ENCODE measurements around the gene AGAP1. TPM values are rescaled to one million over a fixed set of nuclear protein-coding genes. Genes with fewer than 3 reads are reported as not detected.

Gene AGAP1
- total RNA-seq, 1 donor from 2014 or later = 44.0 TPM

DNA sequence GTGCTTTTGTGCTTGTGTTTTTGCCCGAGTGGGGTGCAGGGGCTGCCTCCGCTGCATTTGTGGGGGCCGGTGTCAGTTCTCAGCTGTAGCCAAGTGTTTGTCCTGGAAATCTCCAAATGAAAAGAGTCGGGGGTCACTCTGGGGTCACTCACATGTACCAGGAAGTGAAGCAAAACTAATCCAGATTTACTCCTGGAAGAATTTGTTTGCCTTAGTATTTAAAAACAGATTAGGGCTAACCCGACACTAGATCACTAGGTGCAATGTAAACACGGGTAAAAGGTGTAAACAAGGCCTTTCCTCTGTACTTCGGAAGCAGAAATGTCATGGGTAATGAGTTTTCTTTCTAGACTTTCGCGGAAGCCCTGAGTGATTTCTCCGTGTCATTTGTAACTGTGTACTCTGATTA is 624.0 kb downstream of the AGAP1 start:
- Mint-ChIP-seq H3K27me3 (ENCODE audit: low read depth) (no peaks in the 10 kb centered on the region), H3K4me3 (no peak overlapping the region), H3K36me3 (peaks cover 5% of the 10 kb centered on the region), H3K9me3 (no peaks in the 10 kb centered on the region), H3K4me1 (peaks cover 15% of the 10 kb centered on the region), H3K27ac (peak overlapping the region; percentile 61)
- TF ChIP-seq, protein P1, sequence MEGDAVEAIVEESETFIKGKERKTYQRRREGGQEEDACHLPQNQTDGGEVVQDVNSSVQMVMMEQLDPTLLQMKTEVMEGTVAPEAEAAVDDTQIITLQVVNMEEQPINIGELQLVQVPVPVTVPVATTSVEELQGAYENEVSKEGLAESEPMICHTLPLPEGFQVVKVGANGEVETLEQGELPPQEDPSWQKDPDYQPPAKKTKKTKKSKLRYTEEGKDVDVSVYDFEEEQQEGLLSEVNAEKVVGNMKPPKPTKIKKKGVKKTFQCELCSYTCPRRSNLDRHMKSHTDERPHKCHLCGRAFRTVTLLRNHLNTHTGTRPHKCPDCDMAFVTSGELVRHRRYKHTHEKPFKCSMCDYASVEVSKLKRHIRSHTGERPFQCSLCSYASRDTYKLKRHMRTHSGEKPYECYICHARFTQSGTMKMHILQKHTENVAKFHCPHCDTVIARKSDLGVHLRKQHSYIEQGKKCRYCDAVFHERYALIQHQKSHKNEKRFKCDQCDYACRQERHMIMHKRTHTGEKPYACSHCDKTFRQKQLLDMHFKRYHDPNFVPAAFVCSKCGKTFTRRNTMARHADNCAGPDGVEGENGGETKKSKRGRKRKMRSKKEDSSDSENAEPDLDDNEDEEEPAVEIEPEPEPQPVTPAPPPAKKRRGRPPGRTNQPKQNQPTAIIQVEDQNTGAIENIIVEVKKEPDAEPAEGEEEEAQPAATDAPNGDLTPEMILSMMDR (IDR thresholded peaks at IDR 0.05; ENCODE audit: unreplicated experiment) = no peak
- no peak for DNase-seq (ENCODE audit: low spot score in 2 of 2, unreplicated experiment in 2 of 2)

DNA sequence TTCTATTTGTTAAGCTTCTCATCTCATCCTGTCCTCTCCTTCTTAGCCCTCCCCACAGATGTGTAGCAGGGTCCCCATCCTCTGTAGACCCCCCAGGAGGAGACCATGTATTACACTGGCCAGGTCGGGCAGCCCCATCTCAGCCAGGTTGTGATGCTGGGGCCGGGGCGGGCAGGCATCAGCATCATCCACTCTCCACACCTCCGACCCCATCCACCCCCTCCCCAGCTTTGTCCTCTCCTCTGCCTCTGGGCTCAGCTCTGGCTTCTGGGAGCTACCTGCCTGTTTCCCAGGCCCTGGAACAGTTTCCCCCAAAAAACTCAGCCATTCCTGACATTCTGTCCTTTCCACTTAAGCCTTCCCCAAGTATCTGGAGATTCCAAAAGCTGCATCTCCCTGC is 625.2 kb downstream of the AGAP1 start:
- Mint-ChIP-seq H3K9me3 (no peaks in the 10 kb centered on the region), H3K36me3 (peaks cover 5% of the 10 kb centered on the region), H3K4me1 (peaks cover 15% of the 10 kb centered on the region), H3K4me3 (no peak overlapping the region), H3K27me3 (ENCODE audit: low read depth) (no peaks in the 10 kb centered on the region), H3K27ac (peak overlapping the region; percentile 81)
- TF ChIP-seq, protein P1 (IDR thresholded peaks at IDR 0.05; ENCODE audit: unreplicated experiment) = no peak
- DNase-seq (ENCODE audit: low spot score in 2 of 2, unreplicated experiment in 2 of 2) = no peak

DNA sequence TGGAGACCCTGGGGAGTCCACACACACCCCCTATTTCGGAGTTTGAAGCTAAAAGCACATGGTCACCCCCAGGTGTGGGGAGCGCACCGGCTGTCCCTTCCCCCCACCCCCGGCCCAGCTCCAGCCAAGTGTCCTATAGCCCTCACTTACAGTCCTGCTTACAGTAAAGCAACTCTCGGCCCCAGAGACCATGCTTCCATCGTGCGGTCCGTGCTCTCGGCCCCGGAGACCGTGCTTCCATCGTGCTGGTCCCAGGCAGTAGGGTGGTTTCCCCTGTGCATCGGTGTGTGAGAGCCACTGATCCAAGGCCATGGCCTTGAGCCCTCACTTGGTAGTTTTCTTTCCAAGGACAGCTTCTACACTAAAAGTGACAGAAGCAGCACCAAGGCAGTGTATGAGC is 625.6 kb downstream of the AGAP1 start:
- Mint-ChIP-seq H3K36me3 (peaks cover 5% of the 10 kb centered on the region), H3K4me3 (no peak overlapping the region), H3K27me3 (ENCODE audit: low read depth) (no peaks in the 10 kb centered on the region), H3K9me3 (no peaks in the 10 kb centered on the region), H3K4me1 (peaks cover 15% of the 10 kb centered on the region), H3K27ac (peak overlapping the region; percentile 50)
- TF ChIP-seq, protein P1 (IDR thresholded peaks at IDR 0.05; ENCODE audit: unreplicated experiment) = no peak
- DNase-seq (ENCODE audit: low spot score in 2 of 2, unreplicated experiment in 2 of 2) = no peak

DNA sequence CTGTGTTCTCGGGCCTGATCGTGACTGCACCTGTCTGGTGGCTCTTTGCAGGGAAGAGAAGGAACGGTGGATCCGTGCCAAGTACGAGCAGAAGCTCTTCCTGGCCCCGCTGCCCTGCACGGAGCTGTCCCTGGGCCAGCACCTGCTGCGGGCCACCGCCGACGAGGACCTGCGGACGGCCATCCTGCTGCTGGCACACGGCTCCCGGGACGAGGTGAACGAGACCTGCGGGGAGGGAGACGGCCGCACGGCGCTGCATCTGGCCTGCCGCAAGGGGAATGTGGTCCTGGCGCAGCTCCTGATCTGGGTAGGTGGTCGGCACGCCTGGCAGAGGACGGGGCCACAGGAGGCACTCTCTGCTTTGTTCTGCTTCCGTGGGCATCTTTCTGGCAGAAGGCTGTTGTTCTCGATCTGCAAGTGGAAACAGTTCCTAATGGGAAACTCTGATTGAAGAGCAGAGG is 626.3 kb downstream of the AGAP1 start:
- no peak for DNase-seq (ENCODE audit: low spot score in 2 of 2, unreplicated experiment in 2 of 2)
- H3K4me3 Mint-ChIP-seq = no peak overlapping the region
- H3K27ac Mint-ChIP-seq = no peak overlapping the region
- no peaks in the 10 kb centered on the region for H3K27me3 Mint-ChIP-seq (ENCODE audit: low read depth)
- H3K4me1 Mint-ChIP-seq = peaks cover 15% of the 10 kb centered on the region
- no peaks in the 10 kb centered on the region for H3K9me3 Mint-ChIP-seq
- peaks cover 5% of the 10 kb centered on the region for H3K36me3 Mint-ChIP-seq
- TF ChIP-seq, protein P1 (IDR thresholded peaks at IDR 0.05; ENCODE audit: unreplicated experiment) = no peak

DNA sequence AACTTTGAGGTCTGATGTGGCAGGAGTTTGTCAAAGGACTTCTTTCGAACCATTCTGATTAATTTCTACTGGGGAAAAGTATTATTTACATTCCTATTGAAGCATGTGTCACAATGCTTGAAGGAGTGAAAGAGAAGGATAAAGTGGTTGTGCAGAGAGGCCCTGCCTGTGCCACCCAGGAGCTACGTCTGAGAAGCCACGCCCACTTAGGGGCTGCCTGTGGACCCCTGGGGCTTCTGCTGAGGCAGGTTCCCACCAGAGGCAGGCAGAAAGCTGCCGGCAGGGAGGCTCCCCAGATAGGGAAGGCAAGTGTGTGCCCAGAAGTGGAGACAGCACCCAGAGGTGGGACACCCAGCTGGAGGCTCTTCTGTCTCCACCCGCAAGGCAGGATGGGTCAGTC is 627.0 kb downstream of the AGAP1 start:
- H3K27me3 Mint-ChIP-seq (ENCODE audit: low read depth) = no peaks in the 10 kb centered on the region
- no peak for DNase-seq (ENCODE audit: low spot score in 2 of 2, unreplicated experiment in 2 of 2)
- H3K4me1 Mint-ChIP-seq = peaks cover 15% of the 10 kb centered on the region
- H3K9me3 Mint-ChIP-seq = no peaks in the 10 kb centered on the region
- no peak overlapping the region for H3K4me3 Mint-ChIP-seq
- H3K27ac Mint-ChIP-seq = no peak overlapping the region
- H3K36me3 Mint-ChIP-seq = peaks cover 7% of the 10 kb centered on the region
- TF ChIP-seq, protein P1 (IDR thresholded peaks at IDR 0.05; ENCODE audit: unreplicated experiment) = no peak

DNA sequence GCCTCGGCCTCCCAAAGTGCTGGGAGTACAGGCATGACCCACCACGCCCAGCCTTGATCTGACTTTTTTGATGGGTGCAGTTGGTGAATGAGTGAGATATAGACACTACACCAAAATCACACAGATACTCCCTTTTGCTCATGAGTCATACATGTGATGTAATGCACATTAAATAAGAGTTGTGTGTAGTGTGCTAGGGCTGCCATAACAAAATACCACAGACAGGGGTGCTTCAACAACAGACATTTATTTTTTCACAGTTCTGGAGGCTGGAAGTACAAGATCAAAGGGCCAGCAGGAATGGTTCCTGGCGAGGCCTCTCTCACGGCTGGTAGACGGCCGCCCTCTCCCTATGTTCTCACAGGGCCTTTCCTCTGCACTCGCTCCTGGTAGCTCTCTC is 627.7 kb downstream of the AGAP1 start:
- TF ChIP-seq, protein P1 (IDR thresholded peaks at IDR 0.05; ENCODE audit: unreplicated experiment) = no peak
- Mint-ChIP-seq H3K27ac (no peak overlapping the region), H3K4me1 (peaks cover 15% of the 10 kb centered on the region), H3K27me3 (ENCODE audit: low read depth) (no peaks in the 10 kb centered on the region), H3K9me3 (no peaks in the 10 kb centered on the region), H3K4me3 (no peak overlapping the region), H3K36me3 (peaks cover 7% of the 10 kb centered on the region)
- no peak for DNase-seq (ENCODE audit: low spot score in 2 of 2, unreplicated experiment in 2 of 2)

Data from mesothelial cell of epicardium (in vitro differentiated cells).